Measurements from ENCODE around the gene COPE.
A peak's percentile ranks its signal among the peaks of the same experiment; 100 is the strongest.

COPE gene

DNA sequence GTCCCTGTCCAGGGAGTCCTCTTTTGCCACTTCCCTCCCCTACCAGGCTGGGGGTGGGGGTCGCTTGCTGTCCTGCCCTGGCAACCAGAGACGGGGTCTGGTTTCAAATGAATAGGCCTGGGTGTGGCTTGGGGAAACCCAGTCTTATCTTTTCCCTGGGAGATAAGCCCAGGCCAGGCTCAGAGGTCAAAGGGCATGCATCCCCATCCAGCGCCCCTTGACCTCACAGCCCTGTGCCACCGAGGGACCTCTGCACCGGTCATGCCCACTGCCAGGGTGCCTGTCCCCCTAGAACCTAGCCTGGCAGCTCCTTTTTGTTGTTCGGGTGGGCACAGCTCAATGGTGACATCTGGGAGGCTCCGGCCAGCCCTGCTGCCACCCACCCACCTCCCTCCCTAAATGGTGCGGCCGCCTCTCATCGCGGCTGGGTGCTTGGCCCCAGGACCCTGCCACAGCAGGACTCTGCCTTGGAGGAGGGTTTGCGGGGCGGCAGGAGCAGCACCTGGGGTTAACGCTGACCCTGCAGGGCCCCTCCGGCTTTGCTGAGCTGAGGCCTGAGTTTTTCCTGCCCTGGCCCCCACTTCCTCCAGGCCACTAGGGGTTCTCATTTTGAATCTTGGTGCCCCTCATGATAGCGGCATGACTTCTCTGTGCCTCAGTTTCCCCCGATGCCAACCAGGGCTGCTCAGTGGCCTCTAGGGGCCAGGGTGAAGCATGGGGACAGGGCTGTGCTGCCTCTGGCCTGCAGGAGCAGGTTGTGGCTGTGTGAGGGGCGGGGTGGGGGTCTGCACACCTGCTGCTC is 20.4 kb downstream of the COPE start:
- peak overlapping the region; percentile 33 for H3K27ac ChIP-seq (ENCODE audit: low read depth, low read length, severe bottlenecking)
- peaks cover 14% of the 10 kb centered on the region for H3K4me1 ChIP-seq (ENCODE audit: control insufficient read depth, insufficient read depth, low read length, poor library complexity, severe bottlenecking)
- 83 to 86% methylated on average over 13 to 15 of the region's 18 CpGs for WGBS, 2 experiments (ENCODE audit: insufficient coverage in 2 of 2)
- H3K4me3 ChIP-seq (ENCODE audit: extremely low read depth, insufficient read depth, low read length, poor library complexity, severe bottlenecking) = no peak overlapping the region
- no peaks in the 10 kb centered on the region for H3K9me3 ChIP-seq (ENCODE audit: control insufficient read depth, low read length)
- H3K36me3 ChIP-seq (ENCODE audit: control insufficient read depth, insufficient read depth, low read length) = peaks cover 32% of the 10 kb centered on the region

DNA sequence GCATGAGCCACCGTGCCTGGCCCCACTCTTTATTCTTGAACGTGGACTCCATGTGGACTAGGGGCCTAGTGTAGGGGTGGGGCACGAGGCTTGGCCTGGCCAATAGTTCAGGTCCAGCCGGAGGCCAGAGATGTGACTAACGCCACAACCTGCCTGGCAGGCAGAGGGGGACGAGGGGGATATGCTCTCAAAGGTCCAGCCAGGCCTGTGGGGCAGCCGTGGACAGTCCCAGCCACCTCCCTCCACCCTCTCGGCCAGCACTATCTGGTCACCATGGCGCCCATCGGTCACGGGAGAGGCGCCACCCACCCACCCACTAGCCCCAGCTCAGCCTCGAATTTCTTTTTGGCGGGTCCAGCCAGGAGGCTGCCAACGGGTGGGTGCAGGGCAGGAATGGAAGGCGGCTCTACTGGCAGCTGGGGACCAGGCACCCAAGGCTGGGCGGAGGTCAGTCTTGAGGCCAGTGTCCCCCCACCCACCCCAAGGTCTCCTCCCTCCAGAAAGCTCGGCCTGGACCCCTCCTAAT is 21.0 kb downstream of the COPE start:
- no peaks in the 10 kb centered on the region for H3K9me3 ChIP-seq (ENCODE audit: control insufficient read depth, low read length)
- peak overlapping the region; percentile 33 for H3K27ac ChIP-seq (ENCODE audit: low read depth, low read length, severe bottlenecking)
- WGBS, 2 experiments (ENCODE audit: insufficient coverage in 2 of 2) = 74 to 78% methylated on average over 13 to 15 of the region's 18 CpGs
- H3K4me1 ChIP-seq (ENCODE audit: control insufficient read depth, insufficient read depth, low read length, poor library complexity, severe bottlenecking) = peaks cover 14% of the 10 kb centered on the region
- peaks cover 28% of the 10 kb centered on the region for H3K36me3 ChIP-seq (ENCODE audit: control insufficient read depth, insufficient read depth, low read length)
- no peak overlapping the region for H3K4me3 ChIP-seq (ENCODE audit: extremely low read depth, insufficient read depth, low read length, poor library complexity, severe bottlenecking)

DNA sequence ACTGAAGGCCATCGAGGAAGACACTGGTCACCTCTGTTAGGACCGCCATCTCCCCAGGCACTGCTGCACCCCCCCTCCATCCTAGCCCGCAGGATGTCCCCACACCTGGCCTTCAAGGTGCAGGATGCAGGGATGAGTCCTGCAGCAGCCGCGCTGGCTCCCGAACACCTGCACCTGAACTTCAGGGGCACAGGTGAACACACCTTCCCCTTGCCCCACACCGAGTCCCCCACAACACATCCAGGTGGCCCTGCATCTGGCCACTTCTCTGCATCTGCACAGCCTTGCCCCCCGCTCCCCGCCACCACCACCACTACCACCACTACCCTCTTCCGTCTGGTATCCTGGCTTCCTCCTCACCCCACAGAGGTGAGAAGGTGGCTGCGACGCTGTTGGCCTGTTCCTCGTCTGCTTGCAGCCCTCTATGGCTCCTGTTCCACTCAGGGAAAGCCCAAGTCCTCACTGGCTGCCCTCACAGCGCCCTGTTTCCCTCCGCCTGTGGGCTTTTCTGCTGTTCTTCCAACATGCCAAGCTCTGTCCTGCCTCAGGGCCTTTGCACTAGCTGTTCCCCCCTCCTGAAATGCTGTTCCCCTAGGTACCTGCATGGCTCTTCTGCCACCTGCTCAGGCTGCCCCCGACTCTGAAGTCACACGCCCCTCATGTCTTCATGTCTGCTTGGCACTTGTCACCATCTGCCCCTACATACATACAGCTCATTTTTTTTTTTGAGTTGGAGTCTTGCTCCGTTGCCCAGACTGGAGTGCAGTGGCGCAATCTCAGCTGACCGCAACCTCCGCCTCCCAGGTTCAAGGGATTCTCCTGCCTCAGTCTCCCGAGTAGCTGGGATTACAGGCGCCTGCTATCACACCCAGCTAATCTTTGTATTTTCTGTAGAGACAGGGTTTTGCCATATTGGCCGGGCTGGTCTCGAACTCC is 21.8 kb downstream of the COPE start:
- no peaks in the 10 kb centered on the region for H3K9me3 ChIP-seq (ENCODE audit: control insufficient read depth, low read length)
- H3K4me1 ChIP-seq (ENCODE audit: control insufficient read depth, insufficient read depth, low read length, poor library complexity, severe bottlenecking) = peaks cover 14% of the 10 kb centered on the region
- WGBS, 2 experiments (ENCODE audit: insufficient coverage in 2 of 2) = 92 to 95% methylated on average over 20 to 21 of the region's 25 CpGs
- peaks cover 23% of the 10 kb centered on the region for H3K36me3 ChIP-seq (ENCODE audit: control insufficient read depth, insufficient read depth, low read length)
- H3K27ac ChIP-seq (ENCODE audit: low read depth, low read length, severe bottlenecking) = no peak overlapping the region
- H3K4me3 ChIP-seq (ENCODE audit: extremely low read depth, insufficient read depth, low read length, poor library complexity, severe bottlenecking) = no peak overlapping the region

DNA sequence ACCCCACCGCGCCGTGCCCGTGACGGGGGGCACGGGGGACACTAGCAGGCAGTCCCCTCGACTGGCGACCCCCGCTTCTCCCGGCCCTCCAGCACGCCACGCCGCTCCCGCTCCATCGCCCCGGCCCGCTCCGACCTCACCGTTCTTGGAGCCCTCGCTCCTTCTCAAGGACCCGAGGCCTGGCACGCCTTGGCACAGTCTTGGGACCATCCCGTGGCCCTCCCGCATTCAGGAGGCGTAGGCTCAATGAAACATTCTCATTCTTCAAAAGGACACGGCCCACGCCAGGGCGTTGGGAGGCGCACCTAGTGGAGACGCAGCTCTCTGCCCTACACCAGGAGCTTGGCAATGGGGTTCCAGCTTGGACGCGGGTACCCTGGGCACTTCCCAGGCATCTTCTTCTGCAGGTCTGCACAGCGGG is 22.8 kb downstream of the COPE start:
- Histone ChIP-seq H3K4me1 (ENCODE audit: control insufficient read depth, insufficient read depth, low read length, poor library complexity, severe bottlenecking) (peaks cover 14% of the 10 kb centered on the region), H3K9me3 (ENCODE audit: control insufficient read depth, low read length) (no peaks in the 10 kb centered on the region), H3K4me3 (ENCODE audit: extremely low read depth, insufficient read depth, low read length, poor library complexity, severe bottlenecking) (peak overlapping the region; percentile 18), H3K27ac (ENCODE audit: low read depth, low read length, severe bottlenecking) (no peak overlapping the region), H3K36me3 (ENCODE audit: control insufficient read depth, insufficient read depth, low read length) (peaks cover 18% of the 10 kb centered on the region)
- WGBS, 2 experiments (ENCODE audit: insufficient coverage in 2 of 2) = 42 to 50% methylated on average over 20 to 25 of the region's 33 CpGs

DNA sequence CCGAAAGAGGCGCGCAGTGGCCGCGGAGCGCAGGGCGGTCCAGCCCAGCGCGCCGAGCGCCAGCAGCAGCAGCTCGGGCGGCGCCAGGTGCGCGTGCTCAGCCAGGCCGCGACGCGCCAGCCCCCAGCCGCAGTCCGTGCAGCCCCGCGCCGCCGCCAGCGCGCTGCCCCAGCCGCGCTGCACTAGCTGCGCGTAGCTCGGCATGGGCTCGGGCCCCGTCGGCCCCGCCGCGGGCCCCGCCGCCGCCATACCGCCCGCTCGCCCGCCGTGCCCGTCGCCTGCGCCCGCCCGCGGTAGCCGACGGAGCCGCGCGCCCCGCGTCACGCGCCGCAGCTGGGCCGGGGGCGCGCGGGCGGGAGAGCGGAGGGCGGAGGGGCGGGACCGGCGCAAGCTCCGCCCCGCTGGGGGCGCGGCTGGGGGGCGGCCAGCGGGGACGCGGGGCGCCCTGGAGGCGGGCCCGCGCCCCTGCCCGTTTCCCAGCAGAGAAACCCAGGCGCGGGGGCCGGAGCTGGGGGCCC is 23.3 kb downstream of the COPE start, which contains the start of gene CERS1:
Gene CERS1, minus strand, starts transcription at position 335 of the 518 bp plus-strand sequence. Its CDS starts 86 bp downstream, at position 249.
- no peaks in the 10 kb centered on the region for H3K9me3 ChIP-seq (ENCODE audit: control insufficient read depth, low read length)
- H3K27ac ChIP-seq (ENCODE audit: low read depth, low read length, severe bottlenecking) = peak within 1 kb of the TSS; percentile 19
- H3K4me3 ChIP-seq (ENCODE audit: extremely low read depth, insufficient read depth, low read length, poor library complexity, severe bottlenecking) = peak within 1 kb of the TSS; percentile 70
- H3K4me1 ChIP-seq (ENCODE audit: control insufficient read depth, insufficient read depth, low read length, poor library complexity, severe bottlenecking) = peaks cover 14% of the 10 kb centered on the region
- 0 to 2% methylated on average over 10 to 11 of the region's 89 CpGs for WGBS, 2 experiments (ENCODE audit: insufficient coverage in 2 of 2)
- peaks cover 13% of the 10 kb centered on the region for H3K36me3 ChIP-seq (ENCODE audit: control insufficient read depth, insufficient read depth, low read length)

DNA sequence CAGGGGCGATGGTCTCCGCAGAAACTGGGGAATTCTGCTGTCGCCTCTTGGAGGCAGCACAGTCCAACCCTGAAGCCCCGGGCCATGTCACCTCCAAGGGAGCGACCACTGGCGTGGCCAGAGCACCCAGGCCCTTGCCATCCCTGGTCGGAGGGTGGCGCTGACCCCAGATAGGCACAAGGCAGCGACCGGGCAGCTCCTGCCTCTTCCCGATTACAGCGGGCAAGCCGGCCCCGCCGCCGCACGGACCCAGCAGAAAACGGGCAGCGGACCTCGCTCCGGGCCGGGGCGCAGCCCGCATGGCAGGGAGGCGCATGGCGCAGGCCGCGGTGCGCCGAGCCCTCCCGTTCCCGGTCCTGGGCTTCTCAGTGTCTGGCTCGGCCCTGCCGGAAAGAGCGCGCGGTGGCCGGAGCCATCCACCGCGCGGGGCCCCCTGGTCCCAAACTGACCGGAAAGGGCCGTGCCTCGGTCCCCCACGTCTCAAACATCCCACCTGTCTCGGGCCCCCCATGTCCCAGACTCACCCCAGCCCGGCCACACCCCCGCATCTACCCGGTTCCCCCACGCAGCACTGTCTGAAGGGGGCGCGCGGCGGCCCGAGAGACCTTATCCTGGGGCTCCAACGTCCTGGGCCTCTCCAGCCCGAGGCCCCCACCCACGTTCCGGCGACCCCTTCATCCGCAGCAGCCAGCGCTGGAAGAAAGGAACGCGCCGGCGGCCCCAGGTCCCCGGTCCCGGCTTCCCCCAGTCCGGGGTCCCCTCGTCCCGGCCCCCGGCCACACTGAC is 24.0 kb downstream of the COPE start:
- Histone ChIP-seq H3K9me3 (ENCODE audit: control insufficient read depth, low read length) (no peaks in the 10 kb centered on the region), H3K4me3 (ENCODE audit: extremely low read depth, insufficient read depth, low read length, poor library complexity, severe bottlenecking) (peak overlapping the region; percentile 70), H3K36me3 (ENCODE audit: control insufficient read depth, insufficient read depth, low read length) (peaks cover 10% of the 10 kb centered on the region), H3K27ac (ENCODE audit: low read depth, low read length, severe bottlenecking) (peak overlapping the region; percentile 19), H3K4me1 (ENCODE audit: control insufficient read depth, insufficient read depth, low read length, poor library complexity, severe bottlenecking) (peaks cover 14% of the 10 kb centered on the region)
- WGBS, 2 experiments (ENCODE audit: insufficient coverage in 2 of 2) = 0 to 1% methylated on average over 58 to 68 of the region's 72 CpGs

DNA sequence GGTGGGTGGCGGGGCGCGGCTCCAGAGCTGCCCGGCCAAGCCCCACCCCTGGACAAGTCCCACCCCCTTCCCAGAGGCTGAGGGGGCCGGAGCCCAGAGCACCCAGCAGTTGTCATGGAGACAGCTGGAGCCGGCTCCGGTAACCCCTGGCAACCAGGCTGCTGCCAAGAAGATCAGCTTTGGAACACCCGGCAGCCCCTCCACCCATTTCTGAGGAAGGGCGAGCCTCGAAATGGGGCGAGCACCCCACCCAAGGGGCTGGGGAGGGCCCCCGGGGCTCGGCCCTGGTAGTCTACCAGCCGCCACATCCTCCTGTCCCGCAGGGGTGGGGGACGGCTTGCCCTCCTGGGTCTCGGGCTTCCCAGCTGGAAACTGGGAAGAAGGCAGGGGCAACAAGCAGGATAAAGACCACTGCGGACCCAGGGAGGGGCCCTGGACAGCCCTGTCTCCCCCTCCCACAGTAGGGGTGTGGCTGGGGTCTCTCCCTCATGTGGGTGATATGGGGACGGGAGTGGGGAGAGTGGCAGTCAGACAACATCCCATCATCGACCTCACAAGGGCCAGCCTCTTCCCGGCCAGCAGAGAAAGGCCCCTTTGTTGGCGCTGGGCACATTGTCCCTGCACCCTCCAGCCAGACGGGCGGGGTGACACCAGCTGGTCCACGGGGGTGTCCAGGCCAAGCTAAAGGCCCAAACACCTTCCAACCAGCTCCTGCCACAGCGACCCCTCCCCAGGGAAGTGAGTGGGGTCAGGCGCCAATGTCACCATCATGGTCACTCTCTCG is 24.7 kb downstream of the COPE start:
- peaks cover 7% of the 10 kb centered on the region for H3K36me3 ChIP-seq (ENCODE audit: control insufficient read depth, insufficient read depth, low read length)
- H3K27ac ChIP-seq (ENCODE audit: low read depth, low read length, severe bottlenecking) = peak overlapping the region; percentile 19
- H3K9me3 ChIP-seq (ENCODE audit: control insufficient read depth, low read length) = no peaks in the 10 kb centered on the region
- WGBS, 2 experiments (ENCODE audit: insufficient coverage in 2 of 2) = 47 to 48% methylated on average over 16 to 23 of the region's 28 CpGs
- peaks cover 14% of the 10 kb centered on the region for H3K4me1 ChIP-seq (ENCODE audit: control insufficient read depth, insufficient read depth, low read length, poor library complexity, severe bottlenecking)
- H3K4me3 ChIP-seq (ENCODE audit: extremely low read depth, insufficient read depth, low read length, poor library complexity, severe bottlenecking) = peak overlapping the region; percentile 70

DNA sequence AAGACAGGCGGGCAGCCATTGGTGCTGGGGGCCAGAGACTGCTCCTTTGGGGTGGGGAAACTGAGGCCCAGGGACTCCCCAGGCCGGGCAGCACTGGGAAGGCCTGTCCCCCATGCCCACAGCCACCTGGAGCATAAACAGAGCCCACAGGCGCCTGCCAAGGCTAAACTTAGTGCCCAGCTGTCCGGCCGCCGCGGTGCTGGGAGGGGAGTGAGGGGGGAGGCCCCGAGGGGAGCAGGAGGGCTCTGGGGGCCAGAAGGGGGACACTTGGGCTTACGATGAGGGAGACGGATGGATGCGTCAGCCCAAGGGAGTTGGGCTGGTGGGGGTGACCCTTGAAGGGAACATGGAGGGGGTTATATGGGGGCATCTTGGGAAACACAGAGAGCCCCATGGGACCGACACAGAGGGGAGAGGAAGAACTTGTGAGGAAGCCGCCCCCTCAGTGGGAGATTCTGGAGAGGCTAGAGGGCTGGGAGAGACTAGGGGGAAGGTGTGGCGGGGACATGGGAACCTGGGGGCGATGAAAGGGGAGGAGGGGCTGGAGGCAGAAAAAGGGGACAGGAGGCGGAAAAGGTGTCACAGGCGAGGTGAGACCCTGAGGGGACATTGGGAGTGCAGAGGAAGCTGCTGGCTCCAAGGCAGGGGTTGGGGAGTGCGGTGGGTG is 25.5 kb downstream of the COPE start:
- Histone ChIP-seq H3K27ac (ENCODE audit: low read depth, low read length, severe bottlenecking) (no peak overlapping the region), H3K36me3 (ENCODE audit: control insufficient read depth, insufficient read depth, low read length) (peaks cover 6% of the 10 kb centered on the region), H3K4me3 (ENCODE audit: extremely low read depth, insufficient read depth, low read length, poor library complexity, severe bottlenecking) (no peak overlapping the region), H3K9me3 (ENCODE audit: control insufficient read depth, low read length) (no peaks in the 10 kb centered on the region), H3K4me1 (ENCODE audit: control insufficient read depth, insufficient read depth, low read length, poor library complexity, severe bottlenecking) (peaks cover 12% of the 10 kb centered on the region)
- WGBS, 2 experiments (ENCODE audit: insufficient coverage in 2 of 2) = 90 to 92% methylated on average over 8 to 17 of the region's 18 CpGs

All from mesodermal cell (in vitro differentiated cells).